Measurements from ENCODE around the gene FAM234B. TPM values are rescaled to one million over a fixed set of nuclear protein-coding genes. Genes with fewer than 3 reads are reported as not detected.
"Not testable (repeated sequence)": the region's sequence is repeated elsewhere in the genome, so short reads cannot be mapped to it uniquely, and the experiment has no call there.

Gene FAM234B
- total and polyA plus RNA-seq, 5 experiments from 2014 or later: 2.5 to 5.0 (median 4.3) TPM

GRCh38 chr12:13045816-13046215 lies 1.6 kb downstream of the FAM234B start:
- POLR2A ChIA-PET: interaction anchor here (0.7 kb wide), 1 partner anchor 560 kb away, joined by 3 read pairs; no protein-coding TSS in a partner anchor
- peak overlapping the region in 7 of 10 donors; percentile 36 to 93 (median 82) for H3K4me3 Mint-ChIP-seq
- no peak overlapping the region for H3K27ac Mint-ChIP-seq
- DNase-seq: no peak
- no peaks in the 10 kb centered on the region for H3K36me3 Mint-ChIP-seq
- no peaks in the 10 kb centered on the region for H3K9me3 Mint-ChIP-seq
- ATAC-seq: no peak
- H3K4me1 Mint-ChIP-seq: peaks cover 4 to 18% (median 18%) of the 10 kb centered on the region in 4 donors
- peaks cover 0 to 7% (median 0%) of the 10 kb centered on the region in 5 donors for H3K27me3 Mint-ChIP-seq

GRCh38 chr12:13046964-13047363 lies 2.8 kb downstream of the FAM234B start:
- H3K27ac Mint-ChIP-seq: no peak overlapping the region
- no peaks in the 10 kb centered on the region for H3K36me3 Mint-ChIP-seq
- ATAC-seq (no peak), DNase-seq (no peak)
- H3K4me3 Mint-ChIP-seq: peak overlapping the region in 1 of 10 donors; percentile 22
- POLR2A ChIA-PET: no interaction called here
- H3K4me1 Mint-ChIP-seq: peaks cover 4 to 24% (median 18%) of the 10 kb centered on the region in 4 donors
- no peaks in the 10 kb centered on the region for H3K9me3 Mint-ChIP-seq
- peaks cover 0 to 7% (median 0%) of the 10 kb centered on the region in 5 donors for H3K27me3 Mint-ChIP-seq

GRCh38 chr12:13049816-13050215 lies 5.6 kb downstream of the FAM234B start:
- H3K36me3 Mint-ChIP-seq: peaks cover 0 to 12% (median 10%) of the 10 kb centered on the region in 3 donors
- DNase-seq: no peak
- H3K27ac Mint-ChIP-seq: no peak overlapping the region
- POLR2A ChIA-PET: no interaction called here
- peaks cover 4 to 24% (median 11%) of the 10 kb centered on the region in 4 donors for H3K4me1 Mint-ChIP-seq
- peaks cover 0 to 19% (median 4%) of the 10 kb centered on the region in 9 donors for H3K9me3 Mint-ChIP-seq
- no peak overlapping the region for H3K4me3 Mint-ChIP-seq
- ATAC-seq: no peak
- H3K27me3 Mint-ChIP-seq: no peaks in the 10 kb centered on the region

GRCh38 chr12:13052421-13052820 lies 8.2 kb downstream of the FAM234B start:
- Mint-ChIP-seq H3K9me3 (peaks cover 0 to 19% (median 5%) of the 10 kb centered on the region in 9 donors), H3K36me3 (peaks cover 6 to 22% (median 12%) of the 10 kb centered on the region in 3 donors), H3K27ac (no peak overlapping the region), H3K27me3 (no peaks in the 10 kb centered on the region), H3K4me3 (no peak overlapping the region), H3K4me1 (peaks cover 0 to 6% (median 3%) of the 10 kb centered on the region in 4 donors)
- DNase-seq (no peak), ATAC-seq (no peak)
- POLR2A ChIA-PET: no interaction called here

- H3K27me3 Mint-ChIP-seq, H3K4me1 Mint-ChIP-seq, POLR2A ChIA-PET, DNase-seq, ATAC-seq, H3K4me3 Mint-ChIP-seq, H3K27ac Mint-ChIP-seq: not testable (repeated sequence)
- Mint-ChIP-seq H3K9me3 (peaks cover 0 to 19% (median 5%) of the 10 kb centered on the region in 9 donors), H3K36me3 (peaks cover 12 to 25% (median 15%) of the 10 kb centered on the region in 3 donors)
These were observed 9.4 kb downstream of the FAM234B start for GRCh38 chr12:13053617-13054016.

- POLR2A ChIA-PET: no interaction called here
- peaks cover 0 to 55% (median 46%) of the 10 kb centered on the region in 3 donors for H3K36me3 Mint-ChIP-seq
- ATAC-seq (no peak), DNase-seq (no peak)
- no peak overlapping the region for H3K27ac Mint-ChIP-seq
- H3K27me3 Mint-ChIP-seq: no peaks in the 10 kb centered on the region
- peaks cover 0 to 1% (median 0%) of the 10 kb centered on the region in 9 donors for H3K9me3 Mint-ChIP-seq
- no peak overlapping the region for H3K4me3 Mint-ChIP-seq
- no peaks in the 10 kb centered on the region for H3K4me1 Mint-ChIP-seq
These were observed 16.4 kb downstream of the FAM234B start for GRCh38 chr12:13060581-13060980.

- DNase-seq (no peak), ATAC-seq (no peak)
- POLR2A ChIA-PET: no interaction called here
- Mint-ChIP-seq H3K4me3 (no peak overlapping the region), H3K27ac (no peak overlapping the region), H3K27me3 (no peaks in the 10 kb centered on the region), H3K4me1 (no peaks in the 10 kb centered on the region), H3K36me3 (peaks cover 0 to 49% (median 44%) of the 10 kb centered on the region in 3 donors), H3K9me3 (no peaks in the 10 kb centered on the region)
These were observed 17.2 kb downstream of the FAM234B start for GRCh38 chr12:13061377-13061776.

GRCh38 chr12:13062669-13063068 lies 18.5 kb downstream of the FAM234B start:
- Mint-ChIP-seq H3K9me3 (no peaks in the 10 kb centered on the region), H3K4me3 (no peak overlapping the region), H3K4me1 (peaks cover 0 to 2% (median 0%) of the 10 kb centered on the region in 4 donors), H3K36me3 (peaks cover 0 to 50% (median 46%) of the 10 kb centered on the region in 3 donors), H3K27ac (no peak overlapping the region), H3K27me3 (no peaks in the 10 kb centered on the region)
- no peak for DNase-seq
- ATAC-seq: no peak
- POLR2A ChIA-PET: no interaction called here

GRCh38 chr12:13066014-13066413 lies 21.8 kb downstream of the FAM234B start:
- no peak for ATAC-seq
- Mint-ChIP-seq H3K27ac (no peak overlapping the region), H3K4me1 (peaks cover 0 to 2% (median 0%) of the 10 kb centered on the region in 4 donors), H3K27me3 (no peaks in the 10 kb centered on the region), H3K4me3 (no peak overlapping the region), H3K36me3 (peaks cover 0 to 42% (median 33%) of the 10 kb centered on the region in 3 donors), H3K9me3 (no peaks in the 10 kb centered on the region)
- POLR2A ChIA-PET: no interaction called here
- DNase-seq: no peak

GRCh38 chr12:13066459-13066858 lies 22.3 kb downstream of the FAM234B start:
- H3K4me1 Mint-ChIP-seq: peaks cover 0 to 2% (median 0%) of the 10 kb centered on the region in 4 donors

GRCh38 chr12:13067322-13067721 lies 23.1 kb downstream of the FAM234B start:
- POLR2A ChIA-PET: no interaction called here

More at GRCh38 chr12:13066459-13066858, 22.3 kb downstream of the FAM234B start:
- Mint-ChIP-seq H3K4me3 (no peak overlapping the region), H3K36me3 (peaks cover 0 to 42% (median 32%) of the 10 kb centered on the region in 3 donors), H3K9me3 (no peaks in the 10 kb centered on the region), H3K27ac (no peak overlapping the region), H3K27me3 (no peaks in the 10 kb centered on the region)
- POLR2A ChIA-PET: no interaction called here
- ATAC-seq (no peak), DNase-seq (no peak)

GRCh38 chr12:13069380-13069779 lies 25.2 kb downstream of the FAM234B start:
- Mint-ChIP-seq H3K4me1 (peaks cover 0 to 2% (median 0%) of the 10 kb centered on the region in 4 donors), H3K4me3 (no peak overlapping the region), H3K27ac (peak overlapping the region in 1 of 10 donors; percentile 53), H3K9me3 (no peaks in the 10 kb centered on the region), H3K36me3 (peaks cover 0 to 41% (median 17%) of the 10 kb centered on the region in 3 donors), H3K27me3 (no peaks in the 10 kb centered on the region)
- ATAC-seq (no peak), DNase-seq (no peak)
- POLR2A ChIA-PET: no interaction called here

More at GRCh38 chr12:13067322-13067721, 23.1 kb downstream of the FAM234B start:
- Mint-ChIP-seq H3K36me3 (peaks cover 0 to 38% (median 28%) of the 10 kb centered on the region in 3 donors), H3K27ac (peak overlapping the region in 1 of 10 donors; percentile 22), H3K4me3 (no peak overlapping the region), H3K27me3 (no peaks in the 10 kb centered on the region), H3K9me3 (no peaks in the 10 kb centered on the region), H3K4me1 (peaks cover 0 to 2% (median 0%) of the 10 kb centered on the region in 4 donors)
- DNase-seq (no peak), ATAC-seq (no peak)

GRCh38 chr12:13071305-13072280 lies 27.4 kb downstream of the FAM234B start:
- ATAC-seq (no peak), DNase-seq (no peak)
- Mint-ChIP-seq H3K9me3 (no peaks in the 10 kb centered on the region), H3K27me3 (no peaks in the 10 kb centered on the region), H3K27ac (no peak overlapping the region), H3K4me3 (no peak overlapping the region), H3K4me1 (peaks cover 0 to 2% (median under 1%) of the 10 kb centered on the region in 4 donors), H3K36me3 (peaks cover 5 to 57% (median 24%) of the 10 kb centered on the region in 3 donors)
- POLR2A ChIA-PET: no interaction called here
